Superior temporal gyrus (tissue), 1 donor: ENCODE data around the gene MYEOV.

ENCODE experiments used
- DNase-seq: peaks from one replicate; pipeline ENCODE4 v3.0.0-alpha.2; 2016; ENCODE audit errors: extremely low spot score

Gene MYEOV

DNA sequence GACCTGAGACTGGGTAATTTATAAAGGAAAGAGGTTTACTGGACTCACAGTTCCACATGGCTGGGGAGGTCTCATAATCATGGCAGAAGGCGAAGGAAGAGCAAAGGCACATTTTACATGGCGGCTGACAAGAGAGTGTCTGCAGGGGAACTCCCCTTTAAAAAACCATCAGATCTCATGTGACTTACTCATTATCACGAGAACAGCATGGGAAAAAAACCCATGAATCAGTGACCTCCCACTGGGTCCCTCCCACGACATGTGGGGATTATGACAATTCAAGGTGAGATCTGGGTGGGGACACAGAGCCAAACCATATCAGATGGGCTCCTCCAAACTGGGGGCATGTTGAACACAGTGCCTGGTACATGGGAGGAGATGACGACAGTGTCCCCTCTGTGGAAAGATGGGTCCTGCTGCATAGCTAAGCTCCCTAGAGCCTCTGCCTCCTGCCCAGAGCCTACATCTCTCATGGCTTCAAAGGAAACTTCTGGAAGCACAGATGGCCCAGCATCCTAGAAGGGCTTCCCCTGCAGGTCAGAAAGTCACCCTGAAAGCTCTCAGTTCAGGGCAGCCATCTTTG is 46.1 kb downstream of the MYEOV start:
- no peak for DNase-seq

DNA sequence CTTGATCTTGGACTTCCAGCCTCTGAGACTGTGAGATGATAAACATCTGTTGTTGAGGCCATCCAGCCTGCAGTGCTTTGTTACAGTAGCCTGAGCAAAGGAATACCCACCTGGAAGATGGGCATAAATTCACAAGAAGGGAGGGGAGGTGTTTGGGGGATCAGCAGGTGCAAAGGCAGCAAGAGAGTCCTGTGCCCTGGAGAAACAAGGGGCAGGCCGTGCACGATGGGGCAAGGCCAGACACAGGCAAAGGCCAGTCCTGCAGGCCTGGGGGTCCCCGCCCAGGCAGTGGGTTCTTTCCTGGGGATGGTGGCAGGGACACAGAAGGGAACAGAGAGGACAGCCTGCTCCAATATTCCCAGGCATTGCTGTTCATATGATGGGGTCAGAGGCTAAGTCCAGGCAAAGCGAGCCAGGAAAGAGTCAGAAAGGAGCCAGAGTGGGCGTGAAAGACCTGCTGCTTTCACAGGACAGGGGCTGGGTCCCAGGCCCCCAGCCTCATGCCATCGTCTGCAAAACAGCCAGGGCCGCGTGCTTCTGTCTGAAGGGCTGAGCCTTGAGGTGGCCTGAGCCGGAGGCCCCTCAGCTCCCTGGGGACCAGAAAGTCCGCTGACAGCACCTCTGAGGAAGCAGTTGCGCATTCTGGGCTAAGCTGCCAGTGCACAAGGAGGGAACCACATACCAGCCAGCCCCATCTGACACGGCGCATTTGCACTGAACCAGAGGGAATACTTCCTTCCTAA is 48.8 kb downstream of the MYEOV start:
- DNase-seq: no peak

DNA sequence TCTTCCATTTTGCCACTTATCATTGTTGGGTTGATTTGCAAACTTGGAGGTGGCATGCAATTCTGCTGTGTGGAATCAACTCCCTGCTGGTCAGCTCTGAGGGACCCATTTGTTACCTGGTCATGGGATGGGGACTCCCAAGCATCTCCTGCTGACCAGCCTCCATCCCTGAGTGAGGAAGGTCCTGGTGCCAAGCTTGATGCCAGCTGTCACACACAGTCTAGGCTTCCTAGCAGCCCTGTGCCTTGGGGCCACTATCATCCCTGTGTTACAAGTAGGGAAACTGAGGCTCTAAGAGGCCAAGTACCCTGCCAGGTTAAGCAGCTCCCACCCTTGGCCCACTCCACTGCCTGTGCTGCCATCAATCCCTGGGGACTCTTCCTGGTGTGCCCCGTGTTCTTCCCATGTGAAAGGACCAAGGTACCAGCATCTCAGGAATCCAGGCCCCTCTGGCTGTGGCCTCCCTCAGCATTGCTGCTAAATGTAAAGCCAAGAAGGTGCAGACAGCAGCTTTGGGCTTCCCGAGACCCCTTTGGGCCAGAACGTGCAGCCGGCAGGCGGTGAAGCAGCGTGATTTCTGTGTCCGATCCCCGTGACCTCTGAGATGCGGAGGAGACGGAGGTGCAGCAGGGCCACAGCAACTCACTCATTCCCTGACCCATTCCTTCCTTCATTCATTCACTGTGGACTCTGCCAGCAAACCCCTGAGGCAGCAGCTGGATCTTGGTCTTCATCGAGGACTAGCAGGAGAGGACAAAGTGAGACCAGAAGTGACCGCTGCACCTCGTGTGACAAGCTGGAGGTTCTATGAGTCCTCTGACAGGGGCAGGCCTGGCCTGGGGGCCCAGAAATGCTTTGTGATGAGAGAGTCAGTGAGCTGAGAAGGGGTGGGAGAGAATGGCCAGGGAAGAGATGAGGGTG is 49.7 kb downstream of the MYEOV start:
- no peak for DNase-seq

DNA sequence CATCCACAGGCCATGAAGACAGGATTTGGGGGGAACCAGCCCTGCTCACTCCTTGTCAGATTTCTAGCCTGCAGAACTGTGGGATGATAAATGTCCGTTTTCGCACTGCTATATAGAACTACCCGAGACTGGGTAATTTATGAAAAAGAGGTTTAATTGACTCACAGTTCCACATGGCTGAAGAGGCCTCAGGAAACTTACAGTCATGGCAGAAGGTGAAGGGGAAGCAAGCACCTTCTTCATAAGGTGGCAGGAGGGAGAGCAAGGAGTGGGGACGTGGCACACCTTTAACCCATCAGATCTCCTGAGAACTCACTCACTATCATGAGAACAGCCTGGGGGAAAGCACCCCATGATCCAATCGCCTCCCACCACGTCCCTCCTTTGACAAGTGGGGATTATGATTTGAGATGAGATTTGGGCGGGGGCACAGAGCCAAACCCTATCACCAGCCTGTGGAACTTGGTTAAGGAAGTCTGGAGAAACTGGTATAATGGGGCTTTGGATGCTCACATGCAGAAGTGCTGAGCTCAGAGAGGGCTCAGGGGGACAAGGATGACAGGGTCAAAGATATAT is 50.7 kb downstream of the MYEOV start:
- DNase-seq: no peak
